Activated naive CD4-positive, alpha-beta T cell (primary cell): ENCODE measurements around the gene PTPA.

Experiments used
- DNase-seq, 4 experiments: peaks; one replicate each; lab custom pipeline; 2025; lab: John Stamatoyannopoulos, UW

The PTPA gene

GRCh38 chr9:129081388-129081904 is 29.8 kb upstream of the PTPA start:
- no peak for DNase-seq

- no peak for DNase-seq
These were observed 27.1 kb upstream of the PTPA start for GRCh38 chr9:129084087-129084486.

GRCh38 chr9:129089246-129089645 is 22.0 kb upstream of the PTPA start:
- DNase-seq: no peak

- no peak for DNase-seq
These were observed 17.4 kb upstream of the PTPA start for GRCh38 chr9:129093602-129094386.

- no peak for DNase-seq
These were observed 16.6 kb upstream of the PTPA start for GRCh38 chr9:129094387-129095169.

- DNase-seq: no peak
These were observed 16.0 kb upstream of the PTPA start for GRCh38 chr9:129095170-129095667.

GRCh38 chr9:129095908-129096307 is 15.3 kb upstream of the PTPA start:
- no peak for DNase-seq

GRCh38 chr9:129097671-129098306 is 13.4 kb upstream of the PTPA start:
- DNase-seq: no peak

- no peak for DNase-seq
These were observed 12.9 kb upstream of the PTPA start for GRCh38 chr9:129098328-129098727.

- DNase-seq: no peak
These were observed 10.6 kb upstream of the PTPA start for GRCh38 chr9:129100383-129101169.

- no peak for DNase-seq
These were observed 9.9 kb upstream of the PTPA start for GRCh38 chr9:129101279-129101678.

GRCh38 chr9:129102095-129102525 is 9.1 kb upstream of the PTPA start:
- DNase-seq: no peak

GRCh38 chr9:129102791-129103594 is 8.2 kb upstream of the PTPA start:
- no peak for DNase-seq

GRCh38 chr9:129103595-129103965 is 7.6 kb upstream of the PTPA start:
- no peak for DNase-seq

GRCh38 chr9:129104051-129104450 is 7.2 kb upstream of the PTPA start:
- no peak for DNase-seq

- DNase-seq: no peak
These were observed 5.1 kb upstream of the PTPA start for GRCh38 chr9:129105857-129106694.

GRCh38 chr9:129107651-129108050 is 3.6 kb upstream of the PTPA start:
- DNase-seq: no peak

- DNase-seq: no peak
These were observed 3.0 kb upstream of the PTPA start for GRCh38 chr9:129108083-129108804.
